Heart left ventricle (tissue), 16 donors: ENCODE results near the gene CDH18. TPM values are rescaled to one million over a fixed set of nuclear protein-coding genes. Genes with fewer than 3 reads are reported as not detected.

Source experiments
- ATAC-seq, 4 donors: fragments of 200-7000 bp; cut with Tn5 transposase; one replicate each; pipeline ENCODE4 v1.9.1; 2020 to 2022; ENCODE audit warnings: moderate library complexity in 4 of 4, mild to moderate bottlenecking in 3 of 4, moderate number of reproducible peaks in 1 of 4
- DNase-seq, 5 donors: peaks; one replicate each; pipeline ENCODE4 v3.0.0-alpha.2; 2020
- H3K27ac ChIP-seq, 12 donors: fragments of 200-600 bp; sonication (generic) in 4 of 12; one replicate each; pipeline versions ENCODE4 v1.5.0 to v1.8.0; 2016 to 2022; ENCODE audit warnings: mild to moderate bottlenecking in 2 of 12
- H3K27me3 ChIP-seq, 9 donors: fragments of 200-600 bp; sonication (generic) in 2 of 9; one replicate each; pipeline versions ENCODE4 v1.5.1 to v1.8.0; 2016 to 2022; ENCODE audit warnings: mild to moderate bottlenecking in 3 of 9
- H3K36me3 ChIP-seq, 9 donors: fragments of 200-600 bp; sonication (generic) in 2 of 9; one replicate each; pipeline versions ENCODE4 v1.5.0 to v1.8.0; 2018 to 2022; ENCODE audit warnings: mild to moderate bottlenecking in 2 of 9
- H3K4me1 ChIP-seq, 12 donors: fragments of 200-600 bp; sonication (generic) in 4 of 12; one replicate each; pipeline versions ENCODE4 v1.5.0 to v1.8.0; 2016 to 2022; ENCODE audit warnings: mild to moderate bottlenecking in 3 of 12
- H3K4me3 ChIP-seq, 12 donors: fragments of 200-600 bp; sonication (generic) in 4 of 12; one replicate each; pipeline versions ENCODE4 v1.5.0 to v1.8.0; 2017 to 2022; ENCODE audit warnings: mild to moderate bottlenecking in 9 of 12, moderate library complexity in 4 of 12
- H3K9me3 ChIP-seq, 12 donors: fragments of 200-600 bp; sonication (generic) in 4 of 12; one replicate each; pipeline versions ENCODE4 v1.5.0 to v1.8.0; 2016 to 2022; ENCODE audit warnings: mild to moderate bottlenecking in 1 of 12
- POLR2A ChIP-seq, 2 donors: fragments of 450-650 bp; IDR thresholded peaks; one replicate each; pipeline ENCODE4 v1.6.1; 2017; ENCODE audit warnings: antibody characterized with exemption in 2 of 2, mild to moderate bottlenecking in 2 of 2, moderate library complexity in 2 of 2
- WGBS, 4 donors: extraction: QIAGEN DNeasy Blood & Tissue Kit in 2 of 4; methylation state at CpG; one replicate each; pipeline versions ENCODE4 v1.1.5 to v1.1.7; 2013 to 2018; 5-methylcytosine and 5-hydroxymethylcytosine counted together
- intact Hi-C, 10 donors: fragments of 100-400 bp; cut with DNase I; formaldehyde crosslinking; loops; one replicate each; pipeline versions ENCODE4 v1.11.1 to v1.14.2; 2022
- polyA plus RNA-seq, 2 donors: library from polyadenylated mRNA; stranded (reverse); fragments of 200-250 nt; gene quantifications; one replicate each; pipeline ENCODE4 v1.2.3, GENCODE V29; 2013
- total RNA-seq, 9 donors: library from RNA; depleted of rRNA in 2 of 9; stranded (reverse); fragments of >200 nt in 2 of 9; fragmentation: NEBNext Ultra II Directional in 3 of 9; extraction: Animal tissue kit (Norgen Biotek cat#: 25700) in 3 of 9; gene quantifications; one replicate each; pipeline versions ENCODE4 v1.1.0 to v1.2.4, GENCODE V29; 2016 to 2023
- TF ChIP-seq, protein P1 (sequence below), 12 donors: fragments of 200-600 bp; sonication (generic) in 4 of 12; IDR thresholded peaks; one replicate each; pipeline versions ENCODE4 v1.5.0 to v1.8.0; 2018 to 2022; ENCODE audit warnings: antibody characterized with exemption in 12 of 12, mild to moderate bottlenecking in 5 of 12
- donor health status: ischemic (EF 13 %, LVEDD 7.1; RV severe dilation, severe dysfunction).
- donor health status: healthy with polysubstance abuse.
- donor health status: DM: no; HTN: yes; CAD: no.
- donor health status: DM: no; HTN: no; CAD: no.
- donor health status: ischemic (EF 25% LVEDD 6.9; RV normal size, moderate dysfunction).
- donor health status: ischemic (EF 25% LVEDD 5.7; RV mildly dilated, moderate dysfunction).
- donor health status: healthy.
- donor health status: DM: yes; HTN: yes; CAD: no.
- donor health status: ischemic (EF 35%, LVEDD 5.7; RV mildly dilated, moderate dysfunction).
- donor health status: nonischemic (EF 11% LVEDD 7.7; RV severe dilation, severe dysfunction).
- donor health status: DM: yes; HTN: yes; CAD: no.
- donor health status: PGD.
- donor health status: ischemic (EF 29% LVEDD 5.4; RV normal size, mild dysfunction).
- donor health status: nonischemic (EF 23%, LVEDD 6.1; RV moderate dilation, normal function).

Gene CDH18
- total and polyA plus RNA-seq, 11 donors = 0.75 TPM; not detected in 10

- intact Hi-C loops = no loop called here
- no peak for ATAC-seq
These were observed 60.8 kb downstream of the CDH18 start for GRCh38 chr5:19927170-19927569.

DNA sequence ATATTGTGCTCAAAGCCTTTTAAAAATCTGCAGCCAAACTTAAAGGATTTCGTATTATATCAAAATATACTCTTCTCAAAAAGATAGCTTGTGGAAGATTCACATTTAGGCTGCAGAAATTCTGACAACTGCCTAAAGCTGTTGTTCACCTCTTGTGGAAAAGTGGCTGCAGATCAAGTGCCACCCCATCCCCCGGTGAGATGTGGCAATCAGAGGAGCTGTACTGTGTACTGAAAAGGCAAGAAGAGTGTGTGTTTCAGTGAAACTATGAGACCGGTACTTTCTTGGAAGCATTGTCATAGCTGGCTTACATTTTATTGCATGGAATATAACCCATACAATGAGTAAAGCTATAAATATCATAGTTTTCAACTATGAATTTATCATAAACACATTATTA, 64.3 kb downstream of the CDH18 start:
- Histone ChIP-seq H3K27me3 (no peaks in the 10 kb centered on the region), H3K4me1 (no peaks in the 10 kb centered on the region), H3K9me3 (no peaks in the 10 kb centered on the region), H3K4me3 (no peak overlapping the region), H3K36me3 (no peaks in the 10 kb centered on the region), H3K27ac (no peak overlapping the region)
- 84 to 90% (median 87%) methylated on average over 3 of the region's 3 CpGs for WGBS, 4 donors
- DNase-seq (no peak), ATAC-seq (no peak)
- intact Hi-C loops = no loop called here
- TF ChIP-seq, protein P1, sequence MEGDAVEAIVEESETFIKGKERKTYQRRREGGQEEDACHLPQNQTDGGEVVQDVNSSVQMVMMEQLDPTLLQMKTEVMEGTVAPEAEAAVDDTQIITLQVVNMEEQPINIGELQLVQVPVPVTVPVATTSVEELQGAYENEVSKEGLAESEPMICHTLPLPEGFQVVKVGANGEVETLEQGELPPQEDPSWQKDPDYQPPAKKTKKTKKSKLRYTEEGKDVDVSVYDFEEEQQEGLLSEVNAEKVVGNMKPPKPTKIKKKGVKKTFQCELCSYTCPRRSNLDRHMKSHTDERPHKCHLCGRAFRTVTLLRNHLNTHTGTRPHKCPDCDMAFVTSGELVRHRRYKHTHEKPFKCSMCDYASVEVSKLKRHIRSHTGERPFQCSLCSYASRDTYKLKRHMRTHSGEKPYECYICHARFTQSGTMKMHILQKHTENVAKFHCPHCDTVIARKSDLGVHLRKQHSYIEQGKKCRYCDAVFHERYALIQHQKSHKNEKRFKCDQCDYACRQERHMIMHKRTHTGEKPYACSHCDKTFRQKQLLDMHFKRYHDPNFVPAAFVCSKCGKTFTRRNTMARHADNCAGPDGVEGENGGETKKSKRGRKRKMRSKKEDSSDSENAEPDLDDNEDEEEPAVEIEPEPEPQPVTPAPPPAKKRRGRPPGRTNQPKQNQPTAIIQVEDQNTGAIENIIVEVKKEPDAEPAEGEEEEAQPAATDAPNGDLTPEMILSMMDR (IDR thresholded peaks at IDR 0.05) = no peak
- TF ChIP-seq POLR2A (IDR thresholded peaks at IDR 0.05) = no peak

More at GRCh38 chr5:19927170-19927569, 60.8 kb downstream of the CDH18 start:
- H3K27me3 ChIP-seq = no peaks in the 10 kb centered on the region
- DNase-seq = no peak
- H3K4me1 ChIP-seq = no peaks in the 10 kb centered on the region
- WGBS, 4 donors = 44 to 64% (median 53%) methylated on average over 2 of the region's 2 CpGs
- H3K9me3 ChIP-seq = no peaks in the 10 kb centered on the region
- TF ChIP-seq, protein P1 (IDR thresholded peaks at IDR 0.05) = no peak
- no peak for TF ChIP-seq POLR2A (IDR thresholded peaks at IDR 0.05)
- H3K27ac ChIP-seq = no peak overlapping the region
- no peak overlapping the region for H3K4me3 ChIP-seq
- no peaks in the 10 kb centered on the region for H3K36me3 ChIP-seq

- no peak for TF ChIP-seq POLR2A (IDR thresholded peaks at IDR 0.05)
- TF ChIP-seq, protein P1 (IDR thresholded peaks at IDR 0.05) = no peak
- no peak overlapping the region for H3K27ac ChIP-seq
- no peak for ATAC-seq
- H3K4me3 ChIP-seq = no peak overlapping the region
- intact Hi-C loops = no loop called here
- no peaks in the 10 kb centered on the region for H3K9me3 ChIP-seq
- H3K36me3 ChIP-seq = no peaks in the 10 kb centered on the region
- 92 to 96% (median 94%) methylated on average over 4 of the region's 4 CpGs for WGBS, 4 donors
- no peak for DNase-seq
- no peaks in the 10 kb centered on the region for H3K27me3 ChIP-seq
- H3K4me1 ChIP-seq = no peaks in the 10 kb centered on the region
These were observed 67.2 kb downstream of the CDH18 start for GRCh38 chr5:19920761-19921160.

- Histone ChIP-seq H3K9me3 (no peaks in the 10 kb centered on the region), H3K27me3 (no peaks in the 10 kb centered on the region), H3K4me3 (no peak overlapping the region), H3K4me1 (no peaks in the 10 kb centered on the region), H3K27ac (no peak overlapping the region), H3K36me3 (no peaks in the 10 kb centered on the region)
- intact Hi-C loops = no loop called here
- ATAC-seq (no peak), DNase-seq (no peak)
- 62 to 80% (median 71%) methylated on average over 3 of the region's 3 CpGs for WGBS, 4 donors
- TF ChIP-seq POLR2A (IDR thresholded peaks at IDR 0.05) = no peak
- TF ChIP-seq, protein P1 (IDR thresholded peaks at IDR 0.05) = no peak
These were observed 69.2 kb downstream of the CDH18 start for GRCh38 chr5:19918780-19919179.
